H54 (cell line): ENCODE measurements around the gene FPR2.
A peak's percentile ranks its signal among the peaks of the same experiment; 100 is the strongest.
"Not testable (repeated sequence)": the region's sequence is repeated elsewhere in the genome, so short reads cannot be mapped to it uniquely, and the experiment has no call there.

Source experiments
- DNase-seq: peaks from one replicate; pipeline ENCODE4 v3.0.0; 2011; ENCODE audit warnings: low spot score, mixed read lengths; ENCODE audit not compliant: insufficient read length
- FAIRE-seq: peaks from 3 replicates; lab custom pipeline; 2011; peaks lifted over from hg19 to GRCh38; lab: Jason Lieb, UNC
- POLR2A ChIP-seq: IDR thresholded peaks from 2 replicates; pipeline ENCODE4 v1.6.1; 2011; ENCODE audit warnings: low read depth, mild to moderate bottlenecking, low read length

The FPR2 gene

GRCh38 chr19:51729781-51730180, 31.2 kb upstream of the FPR2 start:
- no peak for TF ChIP-seq POLR2A
- no peak for DNase-seq
- no peak for FAIRE-seq

- DNase-seq = no peak
- FAIRE-seq = no peak
- TF ChIP-seq POLR2A = no peak
These were observed 27.0 kb upstream of the FPR2 start for GRCh38 chr19:51733742-51734522.

GRCh38 chr19:51735759-51736449, 25.1 kb upstream of the FPR2 start:
- DNase-seq = peak; percentile 61
- TF ChIP-seq POLR2A = no peak
- peak; percentile 36 for FAIRE-seq

GRCh38 chr19:51737389-51737788, 23.6 kb upstream of the FPR2 start:
- DNase-seq (no peak), FAIRE-seq (no peak)
- TF ChIP-seq POLR2A = no peak

- FAIRE-seq (no peak), DNase-seq (no peak)
- no peak for TF ChIP-seq POLR2A
These were observed 23.1 kb upstream of the FPR2 start for GRCh38 chr19:51737924-51738323.

- not testable (repeated sequence) for DNase-seq, FAIRE-seq
These were observed 22.5 kb upstream of the FPR2 start for GRCh38 chr19:51738523-51738922.

- FAIRE-seq (no peak), DNase-seq (no peak)
- TF ChIP-seq POLR2A = no peak
These were observed 21.3 kb upstream of the FPR2 start for GRCh38 chr19:51739466-51740213.

- FAIRE-seq (no peak), DNase-seq (no peak)
- TF ChIP-seq POLR2A = no peak
These were observed 20.6 kb upstream of the FPR2 start for GRCh38 chr19:51740356-51740755.

GRCh38 chr19:51742789-51743188, 18.2 kb upstream of the FPR2 start:
- DNase-seq = no peak
- TF ChIP-seq POLR2A = no peak
- peak; percentile 81 for FAIRE-seq

- FAIRE-seq = peak; percentile 41
- no peak for TF ChIP-seq POLR2A
These were observed 17.6 kb upstream of the FPR2 start for GRCh38 chr19:51743405-51743804.

GRCh38 chr19:51746731-51747130, 14.2 kb upstream of the FPR2 start:
- no peak for FAIRE-seq
- TF ChIP-seq POLR2A = no peak

More at GRCh38 chr19:51743405-51743804, 17.6 kb upstream of the FPR2 start:
- DNase-seq = no peak

GRCh38 chr19:51749979-51750378, 11.0 kb upstream of the FPR2 start:
- FAIRE-seq = peak; percentile 89
- TF ChIP-seq POLR2A = no peak
- DNase-seq = no peak

More at GRCh38 chr19:51746731-51747130, 14.2 kb upstream of the FPR2 start:
- no peak for DNase-seq

GRCh38 chr19:51750400-51751094, 10.4 kb upstream of the FPR2 start:
- FAIRE-seq = no peak
- no peak for TF ChIP-seq POLR2A
- DNase-seq = no peak

GRCh38 chr19:51751655-51752054, 9.3 kb upstream of the FPR2 start, which contains the start of gene FPR1:
Gene FPR1 (minus strand): TSS chr19:51751878. CDS start chr19:51746994, 4,884 bp downstream.
- TF ChIP-seq POLR2A = no peak
- peak; percentile 91 for FAIRE-seq
- peak; percentile 43 for DNase-seq
